NB4 (cell line): ENCODE results near the gene LYRM9.
"Not testable (repeated sequence)": the region's sequence is repeated elsewhere in the genome, so short reads cannot be mapped to it uniquely, and the experiment has no call there.

Source experiments
- CTCF ChIP-seq: IDR thresholded peaks from one replicate; pipeline ENCODE4 v1.5.1; 2012; ENCODE audit warnings: low read depth, low read length
- MAX ChIP-seq: IDR thresholded peaks from 2 replicates; pipeline ENCODE4 v1.6.1; 2011; ENCODE audit warnings: low read depth, low read length
- MYC ChIP-seq: IDR thresholded peaks from 2 replicates; pipeline ENCODE4 v1.6.1; 2011; ENCODE audit warnings: low read depth, low read length
- POLR2A ChIP-seq: IDR thresholded peaks from 2 replicates; pipeline ENCODE4 v1.6.1; 2011; ENCODE audit warnings: mild to moderate bottlenecking; ENCODE audit not compliant: insufficient read length; ENCODE audit errors: extremely low read depth

GRCh38 chr17:27839571-27840405 lies 53.4 kb downstream of the LYRM9 start:
- TF ChIP-seq CTCF, POLR2A, MAX, MYC: not testable (repeated sequence)
